KOPT-K1 (cell line): Measurements from ENCODE around the gene CLCN6.

Experiments used
- H3K27ac ChIP-seq: fragments of 200-600 bp; sonication (generic); 2 replicates; pipeline ENCODE4 v1.5.1; 2016; ENCODE audit warnings: antibody characterized with exemption, mild to moderate bottlenecking, low read depth, low read length; ENCODE audit not compliant: poor library complexity, severe bottlenecking
- H3K36me3 ChIP-seq: fragments of 200-600 bp; sonication (generic); 2 replicates; pipeline ENCODE4 v1.5.1; 2017; ENCODE audit warnings: antibody characterized with exemption, mild to moderate bottlenecking, low read length, moderate library complexity; ENCODE audit not compliant: insufficient read depth
- H3K9me3 ChIP-seq: fragments of 200-600 bp; sonication (generic); 2 replicates; pipeline ENCODE4 v1.5.1; 2017; ENCODE audit warnings: antibody characterized with exemption, low read length, mild to moderate bottlenecking; ENCODE audit not compliant: insufficient read depth, poor library complexity, severe bottlenecking

CLCN6 gene

GRCh38 chr1:11787251-11787803 is 18.7 kb upstream of the CLCN6 start:
- H3K36me3 ChIP-seq, result peaks cover 26% of the 10 kb centered on the region; the same call in 1 of the 2 replicates
- H3K27ac ChIP-seq, result no peak overlapping the region
- H3K9me3 ChIP-seq, result no peaks in the 10 kb centered on the region

- Histone ChIP-seq H3K9me3 (no peaks in the 10 kb centered on the region), H3K36me3 (peaks cover 30% of the 10 kb centered on the region; the same call in 1 of the 2 replicates), H3K27ac (no peak overlapping the region)
Observed at GRCh38 chr1:11787804-11788436, 18.1 kb upstream of the CLCN6 start.

GRCh38 chr1:11788549-11789053 is 17.4 kb upstream of the CLCN6 start:
- Histone ChIP-seq H3K36me3 (peaks cover 33% of the 10 kb centered on the region; the same call in 1 of the 2 replicates), H3K9me3 (no peaks in the 10 kb centered on the region), H3K27ac (no peak overlapping the region)

- H3K27ac ChIP-seq, result no peak overlapping the region
- peaks cover 41% of the 10 kb centered on the region for H3K36me3 ChIP-seq
Observed at GRCh38 chr1:11789126-11790067, 16.6 kb upstream of the CLCN6 start.

GRCh38 chr1:11790101-11790879 is 15.7 kb upstream of the CLCN6 start:
- no peak overlapping the region for H3K27ac ChIP-seq
- H3K36me3 ChIP-seq, result peaks cover 50% of the 10 kb centered on the region
- H3K9me3 ChIP-seq, result no peaks in the 10 kb centered on the region

More at GRCh38 chr1:11789126-11790067, 16.6 kb upstream of the CLCN6 start:
- no peaks in the 10 kb centered on the region for H3K9me3 ChIP-seq

- H3K36me3 ChIP-seq, result peaks cover 58% of the 10 kb centered on the region
- no peaks in the 10 kb centered on the region for H3K9me3 ChIP-seq
- no peak overlapping the region for H3K27ac ChIP-seq
Observed at GRCh38 chr1:11790880-11791715, 14.9 kb upstream of the CLCN6 start.

- H3K36me3 ChIP-seq, result peaks cover 62% of the 10 kb centered on the region
- no peaks in the 10 kb centered on the region for H3K9me3 ChIP-seq
- H3K27ac ChIP-seq, result no peak overlapping the region
Observed at GRCh38 chr1:11792106-11792505, 13.9 kb upstream of the CLCN6 start.

GRCh38 chr1:11793819-11794218 is 12.2 kb upstream of the CLCN6 start:
- Histone ChIP-seq H3K36me3 (peaks cover 68% of the 10 kb centered on the region), H3K27ac (no peak overlapping the region), H3K9me3 (no peaks in the 10 kb centered on the region)

GRCh38 chr1:11794446-11795237 is 11.3 kb upstream of the CLCN6 start:
- peaks cover 74% of the 10 kb centered on the region for H3K36me3 ChIP-seq
- H3K27ac ChIP-seq, result no peak overlapping the region
- H3K9me3 ChIP-seq, result no peaks in the 10 kb centered on the region

GRCh38 chr1:11795238-11795890 is 10.6 kb upstream of the CLCN6 start:
- Histone ChIP-seq H3K9me3 (no peaks in the 10 kb centered on the region), H3K36me3 (peaks cover 74% of the 10 kb centered on the region), H3K27ac (no peak overlapping the region)

GRCh38 chr1:11796036-11796828 is 9.8 kb upstream of the CLCN6 start:
- Histone ChIP-seq H3K27ac (no peak overlapping the region), H3K36me3 (peaks cover 75% of the 10 kb centered on the region), H3K9me3 (no peaks in the 10 kb centered on the region)

GRCh38 chr1:11797525-11798216 is 8.3 kb upstream of the CLCN6 start:
- H3K36me3 ChIP-seq, result peaks cover 78% of the 10 kb centered on the region
- no peaks in the 10 kb centered on the region for H3K9me3 ChIP-seq
- no peak overlapping the region for H3K27ac ChIP-seq
